22Rv1 (cell line): Measurements from ENCODE around the gene RCBTB1.
"Not testable (repeated sequence)": the region's sequence is repeated elsewhere in the genome, so short reads cannot be mapped to it uniquely, and the experiment has no call there.

Experiments used
- H3K27ac ChIP-seq: fragments of 450-650 bp; 2 replicates; pipeline ENCODE4 v1.5.1; 2017
- CTCF ChIP-seq: fragments of 450-650 bp; IDR thresholded peaks from 2 replicates; pipeline ENCODE4 v1.5.1; 2017; ENCODE audit warnings: mild to moderate bottlenecking
- ZFX ChIP-seq: fragments of 450-650 bp; IDR thresholded peaks from 2 replicates; pipeline ENCODE4 v1.6.1; 2017; ENCODE audit warnings: antibody characterized with exemption, borderline replicate concordance

Gene RCBTB1

DNA sequence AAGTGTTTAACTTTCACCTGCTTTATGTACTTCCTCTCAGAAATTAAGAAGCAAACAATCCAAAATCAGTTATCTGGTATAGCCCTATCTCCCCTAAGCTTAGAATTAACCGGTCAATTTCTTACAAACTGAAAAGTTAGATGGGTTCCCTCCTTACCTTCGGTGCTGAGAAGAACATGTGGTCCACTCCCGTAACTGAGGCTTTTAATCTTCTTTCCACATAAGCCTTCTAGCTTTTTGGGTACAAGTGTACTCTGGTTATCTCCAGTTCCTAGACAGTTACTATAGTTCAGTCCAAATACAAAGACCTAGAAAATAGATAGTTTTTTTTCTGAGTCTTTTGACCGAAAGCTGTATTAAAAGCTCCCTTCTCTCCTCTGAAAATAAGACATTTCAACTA is 18.9 kb downstream of the RCBTB1 start:
- H3K27ac ChIP-seq = no peak overlapping the region
- no peak for TF ChIP-seq ZFX
- no peak for TF ChIP-seq CTCF

DNA sequence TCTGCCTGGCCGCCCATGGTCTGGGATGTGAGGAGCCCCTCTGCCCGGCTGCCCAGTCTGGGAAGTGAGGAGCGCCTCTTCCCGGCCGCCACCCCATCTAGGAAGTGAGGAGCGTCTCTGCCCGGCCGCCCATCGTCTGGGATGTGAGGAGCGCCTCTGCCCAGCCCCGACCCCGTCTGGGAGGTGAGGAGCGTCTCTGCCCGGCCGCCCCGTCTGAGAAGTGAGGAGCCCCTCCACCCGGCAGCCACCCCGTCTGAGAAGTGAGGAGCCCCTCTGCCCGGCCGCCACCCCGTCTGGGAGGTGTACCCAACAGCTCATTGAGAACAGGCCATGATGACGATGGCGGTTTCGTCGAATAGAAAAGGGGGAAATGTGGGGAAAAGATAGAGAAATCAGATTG is 19.9 kb downstream of the RCBTB1 start:
- H3K27ac ChIP-seq = not testable (repeated sequence)

- no peak overlapping the region for H3K27ac ChIP-seq
- no peak for TF ChIP-seq ZFX
- no peak for TF ChIP-seq CTCF
Measured at GRCh38 chr13:49563516-49563915, 21.8 kb downstream of the RCBTB1 start.

- TF ChIP-seq CTCF (no peak), ZFX (no peak)
- H3K27ac ChIP-seq = no peak overlapping the region
Measured at GRCh38 chr13:49561062-49561410, 24.3 kb downstream of the RCBTB1 start.

DNA sequence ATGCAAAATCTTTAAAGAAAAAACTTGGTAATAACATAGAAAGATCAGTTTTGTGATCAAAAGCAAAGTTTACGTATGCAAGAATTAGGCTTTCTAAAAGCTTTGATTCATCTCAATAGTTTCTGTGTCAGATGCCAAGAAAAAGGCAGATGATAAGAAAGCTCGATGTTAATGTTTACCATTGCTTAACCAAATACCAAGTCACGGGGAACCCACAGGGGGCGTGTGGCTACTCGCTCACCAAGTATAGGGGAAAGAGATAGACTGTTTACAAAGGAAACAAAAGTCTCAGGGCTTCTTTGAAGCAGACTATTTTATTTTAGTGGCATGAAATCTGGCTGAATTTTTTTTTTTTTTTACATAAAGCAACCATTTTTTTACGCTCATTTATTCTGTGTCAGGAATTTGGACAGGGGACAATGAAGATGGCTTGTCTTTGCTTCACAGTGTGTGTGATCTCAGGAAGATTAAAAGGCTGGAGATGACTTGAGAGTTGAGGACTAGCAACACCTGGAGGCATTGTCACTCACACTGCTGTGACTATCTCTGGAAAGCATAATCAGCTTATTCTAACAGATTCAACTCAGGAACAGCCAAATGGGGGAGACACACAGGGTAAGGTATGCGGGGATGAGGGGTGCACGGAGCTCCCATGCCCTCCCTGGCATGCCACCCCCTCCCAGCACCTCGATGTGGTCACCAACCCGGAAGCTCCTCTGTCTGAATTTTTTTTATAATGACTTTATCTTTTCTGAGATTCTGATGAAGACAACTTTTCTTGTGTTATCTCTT is 24.9 kb downstream of the RCBTB1 start:
- H3K27ac ChIP-seq = no peak overlapping the region
- no peak for TF ChIP-seq ZFX
- peak; percentile 25 for TF ChIP-seq CTCF

DNA sequence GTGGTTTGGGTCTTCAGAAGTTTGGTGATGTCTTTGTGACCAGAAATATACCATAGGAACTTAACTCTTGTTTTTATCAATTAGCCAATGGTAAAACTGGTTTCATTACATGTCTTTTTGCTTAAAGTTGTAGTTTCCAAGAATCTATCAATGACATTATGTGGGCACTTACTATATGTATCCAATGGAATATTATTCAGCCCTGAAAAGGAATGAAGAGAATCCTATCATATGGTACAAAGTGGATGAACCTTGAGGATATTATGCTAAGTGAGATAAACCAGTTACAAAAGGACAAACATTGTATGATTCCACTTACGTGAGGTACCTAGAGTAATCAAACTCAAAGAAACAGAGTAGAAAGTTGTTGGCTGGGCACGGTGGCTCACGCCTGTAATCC is 26.4 kb downstream of the RCBTB1 start:
- TF ChIP-seq CTCF = no peak
- TF ChIP-seq ZFX = no peak
- H3K27ac ChIP-seq = no peak overlapping the region

DNA sequence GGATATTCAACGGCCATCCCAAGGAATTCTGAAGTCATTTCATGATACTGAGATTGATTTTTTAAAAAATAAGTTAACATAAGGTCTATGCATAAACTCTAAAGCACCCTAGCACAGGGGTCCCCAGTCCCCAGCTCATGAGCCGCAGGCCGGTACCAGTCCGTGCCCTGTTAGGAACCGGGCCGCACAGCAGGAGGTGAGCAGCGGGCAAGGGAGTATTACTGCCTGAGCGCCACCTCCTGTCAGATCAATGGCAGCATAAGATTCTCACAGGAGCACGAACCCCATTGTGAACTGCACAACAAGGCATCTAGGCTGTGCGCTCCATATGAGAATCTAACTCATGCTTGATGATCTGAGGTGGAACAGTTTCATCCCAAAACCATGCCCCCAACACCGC is 31.0 kb downstream of the RCBTB1 start:
- no peak for TF ChIP-seq CTCF
- no peak for TF ChIP-seq ZFX
- no peak overlapping the region for H3K27ac ChIP-seq

DNA sequence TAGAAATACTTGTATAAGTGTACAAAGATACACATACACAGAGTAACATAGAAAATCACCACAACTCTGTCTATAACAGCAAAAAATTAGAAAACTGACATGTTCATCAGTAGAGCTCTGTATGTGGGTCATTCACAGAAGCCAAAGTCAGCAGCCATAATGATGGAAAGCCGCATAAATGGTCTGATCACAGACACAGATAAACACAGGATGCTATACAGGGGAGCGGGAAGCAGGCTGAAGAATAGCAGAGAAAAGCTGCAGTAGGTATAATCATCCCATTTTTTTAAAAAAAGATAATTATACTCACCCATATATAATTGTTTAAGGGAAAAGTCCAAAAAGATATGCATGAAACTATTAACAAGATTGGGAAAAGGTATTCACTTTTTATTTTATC is 31.5 kb downstream of the RCBTB1 start:
- TF ChIP-seq ZFX = no peak
- TF ChIP-seq CTCF = no peak

More for the DNA sequence above, 31.5 kb downstream of the RCBTB1 start:
- H3K27ac ChIP-seq = no peak overlapping the region
